ENCODE data around the gene KRTAP26-1.

KRTAP26-1 gene, protein sequence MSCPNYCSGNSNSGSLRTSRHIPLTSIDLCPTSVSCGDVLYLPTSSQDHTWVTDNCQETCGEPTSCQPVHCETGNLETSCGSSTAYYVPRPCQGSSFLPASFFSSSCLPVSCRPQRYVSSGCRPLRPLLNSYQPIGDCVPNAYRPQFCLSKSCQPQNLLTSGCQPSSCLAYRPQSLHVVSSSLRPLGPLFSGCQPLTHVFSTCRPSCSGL
- 0 reads per million in 3 experiments for total RNA-seq

DNA sequence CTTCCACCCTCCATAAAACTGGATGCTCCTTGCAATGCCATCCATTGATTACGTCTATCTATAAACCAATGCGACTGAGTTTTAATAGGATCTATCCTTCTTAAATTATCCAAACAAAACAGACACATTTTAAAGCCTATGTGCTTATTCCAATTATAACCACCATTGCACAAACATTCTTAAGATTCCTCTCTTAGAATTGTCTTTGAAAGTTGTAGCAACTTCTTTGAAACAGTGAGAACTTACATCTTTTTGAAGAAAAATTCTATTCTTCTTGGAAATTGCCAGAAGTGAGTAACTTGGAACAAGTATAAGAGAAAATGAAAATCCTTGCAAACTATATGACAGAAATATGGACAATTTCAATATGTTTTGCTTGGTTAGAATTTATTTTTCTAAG, at the start of gene KRTAP26-1:
TSS of gene KRTAP26-1 (minus strand) at position 101 of the 400 bp plus-strand sequence. CDS start 280 bp downstream, outside the sequence.
- no peak for DNase-seq

DNA sequence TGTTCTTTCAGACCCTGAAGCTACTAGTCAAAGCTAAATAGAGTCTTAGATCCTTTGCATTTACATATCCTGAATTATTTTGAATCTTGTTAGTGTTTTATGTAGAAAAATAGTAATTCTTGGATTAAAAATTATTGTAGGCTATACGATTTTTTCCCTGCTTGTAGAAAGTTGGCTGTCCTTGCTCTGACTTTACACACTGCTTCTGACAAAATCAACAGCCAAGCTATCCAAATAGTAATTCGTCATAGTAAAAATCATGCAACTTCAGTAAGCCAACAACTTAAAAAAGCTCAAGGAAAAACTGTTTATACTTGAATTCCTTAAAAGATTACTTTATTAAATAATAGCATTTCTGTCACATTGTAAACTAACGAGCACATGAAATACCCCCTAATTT, 35.8 kb upstream of the KRTAP26-1 start:
- no peak for DNase-seq

DNA sequence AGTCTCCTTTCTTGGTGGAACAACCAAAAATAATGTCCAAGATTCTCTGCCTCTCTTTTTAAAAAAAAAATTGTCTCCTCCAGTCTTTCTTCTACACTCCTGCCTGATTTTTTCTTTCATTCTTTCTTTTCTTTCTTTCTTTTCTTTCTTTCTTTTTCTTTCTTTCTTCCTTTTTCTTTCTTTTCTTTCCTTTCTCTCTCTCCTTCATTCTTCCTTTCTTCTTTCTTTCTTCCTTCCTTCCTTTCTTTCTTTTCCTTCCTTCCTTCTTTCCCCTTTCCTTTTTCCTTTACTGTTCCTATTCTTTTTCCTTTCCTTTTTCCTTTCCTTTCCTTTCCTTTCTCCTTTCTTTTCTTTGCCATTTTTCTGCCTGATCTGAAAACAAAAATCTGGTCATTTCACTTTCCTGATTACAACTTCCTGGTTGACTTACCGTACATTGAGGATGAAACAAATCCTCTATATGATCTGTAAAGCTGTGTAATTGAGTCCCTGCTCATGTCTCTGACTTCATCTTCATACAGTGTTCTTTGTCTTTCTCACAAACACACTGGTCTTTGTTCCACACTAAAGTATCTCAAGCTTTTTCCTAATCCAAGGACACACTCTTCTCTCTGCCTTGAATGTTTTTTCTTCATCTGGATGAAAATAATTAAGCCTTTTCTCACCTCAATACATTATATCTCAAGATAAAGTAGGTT, 34.3 kb upstream of the KRTAP26-1 start:
- no peak for DNase-seq

- no peak for DNase-seq
These were observed 31.4 kb upstream of the KRTAP26-1 start for GRCh38 chr21:30351534-30351933.

- DNase-seq = no peak
These were observed 29.5 kb upstream of the KRTAP26-1 start for GRCh38 chr21:30349572-30349971.

DNA sequence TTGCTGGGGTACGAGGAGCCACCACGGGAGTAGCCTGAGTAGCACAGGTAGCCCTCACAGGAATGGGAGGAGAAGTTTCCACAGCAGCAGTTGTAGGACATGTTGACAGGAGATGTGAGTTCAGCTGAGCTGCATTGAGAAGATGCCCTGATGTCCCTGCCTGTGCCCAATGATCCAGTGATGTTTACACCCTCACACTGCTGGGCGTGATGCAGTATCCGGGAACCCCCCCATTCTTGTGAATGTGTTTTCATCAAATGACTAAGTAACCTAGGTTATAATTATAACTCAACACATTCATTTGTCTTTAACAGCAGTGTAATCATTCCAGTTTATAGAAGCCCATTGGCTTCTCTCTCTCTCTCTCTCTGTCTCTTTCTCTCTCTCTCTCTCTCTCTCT, 28.4 kb upstream of the KRTAP26-1 start, which contains the start of gene KRTAP23-1:
TSS of gene KRTAP23-1 (minus strand) at position 101 of the 400 bp plus-strand sequence. CDS start at position 101, 0 bp downstream.
- no peak for DNase-seq

GRCh38 chr21:30345014-30345413, 24.9 kb upstream of the KRTAP26-1 start:
- DNase-seq = no peak

- peak; percentile 2 for DNase-seq
These were observed 20.8 kb upstream of the KRTAP26-1 start for GRCh38 chr21:30340714-30341573.

GRCh38 chr21:30338717-30339116, 18.6 kb upstream of the KRTAP26-1 start:
- DNase-seq = no peak

- DNase-seq = no peak
These were observed 17.7 kb upstream of the KRTAP26-1 start for GRCh38 chr21:30337772-30338171.

DNA sequence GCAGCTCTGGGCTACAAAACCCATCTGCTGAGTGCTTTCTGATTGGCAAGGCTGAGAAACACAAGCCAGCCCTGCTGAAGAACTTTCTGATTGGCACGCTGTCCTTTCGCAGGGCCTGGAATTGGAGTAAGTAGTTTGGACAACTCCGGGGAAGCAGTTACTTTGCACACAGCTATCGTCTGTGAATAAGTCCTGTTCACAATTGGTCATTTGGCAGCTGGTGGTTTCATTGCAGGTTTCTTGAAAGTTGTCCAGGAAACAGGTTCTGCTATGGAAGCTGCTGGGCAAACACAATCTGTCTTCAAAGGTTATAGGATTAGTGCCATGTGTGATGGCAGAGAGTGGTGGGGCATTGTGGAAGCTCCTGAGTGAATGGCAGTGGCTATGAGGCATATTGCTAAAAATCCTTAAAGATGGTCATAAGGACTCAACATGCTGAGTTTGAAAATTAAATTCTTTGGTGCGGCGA, 17.2 kb upstream of the KRTAP26-1 start, which contains the start of gene KRTAP27-1:
TSS of gene KRTAP27-1 (minus strand) at position 419 of the 469 bp plus-strand sequence. CDS start at position 393, 26 bp downstream.
- no peak for DNase-seq

DNA sequence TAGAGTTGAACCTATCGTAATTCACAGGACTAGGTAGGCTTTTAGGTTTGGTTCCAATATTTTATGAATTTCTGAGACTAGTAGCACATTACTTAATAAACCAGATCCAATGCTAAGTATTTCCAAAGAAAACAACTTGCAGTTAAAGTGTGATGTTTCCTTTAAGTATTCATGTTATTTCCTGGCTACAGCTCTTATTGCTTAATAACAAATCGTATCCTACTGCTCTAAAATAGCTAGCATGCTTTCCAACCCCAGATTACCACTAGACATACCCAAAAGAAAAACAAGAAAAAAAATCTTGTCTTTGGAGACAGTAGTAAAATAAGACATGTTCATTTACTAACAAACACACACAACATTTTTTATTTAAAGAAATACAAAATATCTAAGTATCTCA, 16.5 kb upstream of the KRTAP26-1 start:
- no peak for DNase-seq

DNA sequence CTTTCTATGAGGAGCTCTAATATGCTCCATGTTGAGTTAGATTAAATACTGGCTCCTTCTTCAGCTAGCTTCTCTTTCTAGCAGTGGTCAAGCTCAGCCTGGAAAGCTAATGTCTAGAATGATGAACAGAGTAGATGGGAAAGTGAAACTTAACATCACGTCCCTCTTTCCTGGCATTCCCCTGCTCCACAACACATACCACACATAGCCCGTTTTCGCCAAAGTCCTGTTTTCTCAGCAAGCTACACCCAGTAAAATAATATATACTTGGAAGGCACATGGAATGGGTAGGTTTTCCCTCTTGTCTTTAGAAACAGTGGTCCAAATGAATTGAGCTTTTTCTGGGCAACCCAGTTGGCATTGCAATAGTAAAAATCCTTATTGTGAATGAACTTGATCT, 13.6 kb upstream of the KRTAP26-1 start:
- DNase-seq = no peak

DNA sequence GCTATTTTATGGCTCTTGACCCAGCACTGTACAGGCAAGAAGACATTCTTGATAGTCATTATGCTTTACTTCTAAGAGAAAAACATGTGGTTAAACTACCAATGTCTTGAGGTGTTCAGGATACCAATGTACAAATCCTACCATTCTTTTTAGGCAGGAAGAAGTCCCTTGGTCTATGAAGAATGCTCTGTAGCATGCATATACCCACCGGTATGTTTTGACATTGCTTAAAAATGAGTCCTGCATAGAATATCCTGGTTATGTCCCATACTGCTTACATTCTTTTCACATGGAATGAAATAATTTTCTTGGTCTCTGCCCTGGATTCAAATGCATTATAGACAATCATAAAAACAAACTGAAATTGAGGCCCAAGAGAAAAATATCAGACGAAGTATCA, 12.6 kb upstream of the KRTAP26-1 start:
- DNase-seq = no peak

GRCh38 chr21:30329203-30329875, 9.2 kb upstream of the KRTAP26-1 start:
- no peak for DNase-seq

DNA sequence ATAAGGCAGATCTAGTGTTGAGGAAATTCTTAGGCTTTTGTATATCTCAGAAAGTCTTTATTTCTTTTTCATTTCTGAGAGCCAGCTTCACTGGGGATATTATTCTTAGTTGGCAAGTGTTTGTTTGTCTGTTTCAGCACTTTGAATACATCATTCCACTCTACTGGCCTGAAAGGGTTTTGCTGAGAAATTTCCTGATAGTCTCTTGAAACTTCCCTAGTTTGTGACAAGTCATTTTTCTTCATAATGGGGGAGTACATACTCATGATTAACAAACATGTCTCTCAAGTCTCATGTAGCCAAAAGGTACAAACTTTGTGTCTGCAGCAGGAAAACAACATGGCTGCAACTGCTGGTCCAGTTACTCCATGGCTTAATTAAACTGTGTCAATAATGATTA, 6.3 kb upstream of the KRTAP26-1 start:
- no peak for DNase-seq

- no peak for DNase-seq
These were observed 4.4 kb downstream of the KRTAP26-1 start for GRCh38 chr21:30315701-30316100.

DNA sequence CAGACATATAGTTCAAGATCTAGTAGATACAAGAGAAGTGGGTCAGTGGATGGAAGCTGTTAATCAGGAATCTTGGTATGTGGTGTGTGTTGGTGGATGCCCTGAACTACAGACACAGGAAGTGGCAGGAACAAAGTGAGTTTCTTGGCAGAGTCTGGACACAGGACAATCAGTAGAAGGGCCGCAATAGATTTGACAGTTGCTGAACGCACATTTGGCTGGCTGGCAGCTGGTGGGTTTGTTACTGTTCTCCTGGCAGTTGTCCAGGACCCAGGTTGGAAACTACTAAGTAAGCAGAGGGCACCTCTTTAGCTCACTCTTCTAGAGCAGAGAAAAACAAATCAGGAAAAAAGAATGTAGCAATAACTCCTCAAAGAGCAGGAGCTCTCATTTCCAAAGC, 13.2 kb downstream of the KRTAP26-1 start:
- no peak for DNase-seq

GRCh38 chr21:30305136-30305535, 15.0 kb downstream of the KRTAP26-1 start:
- no peak for DNase-seq

DNA sequence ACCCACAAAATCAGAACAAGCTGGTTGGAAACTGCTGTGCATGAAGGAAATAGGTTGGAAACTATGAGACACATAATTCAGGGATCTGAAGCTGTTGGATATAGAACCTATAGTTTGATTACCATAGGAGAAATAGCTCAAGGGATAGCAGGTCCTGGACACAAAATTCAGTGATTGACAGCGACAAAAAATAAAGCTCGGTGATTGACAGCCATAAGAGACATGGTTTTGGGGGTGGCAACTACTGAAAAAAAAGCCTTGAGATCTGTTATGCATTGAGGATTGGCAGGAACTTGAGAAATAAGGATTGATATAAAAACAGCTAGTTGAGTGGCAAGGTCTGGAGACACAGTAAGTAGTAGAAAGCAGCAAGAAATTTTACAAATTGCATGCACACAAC, 30.9 kb downstream of the KRTAP26-1 start, which contains the start of gene KRTAP25-1:
TSS of gene KRTAP25-1 (minus strand) at position 300 of the 400 bp plus-strand sequence. CDS start at position 276, 24 bp downstream.
- DNase-seq = no peak

DNA sequence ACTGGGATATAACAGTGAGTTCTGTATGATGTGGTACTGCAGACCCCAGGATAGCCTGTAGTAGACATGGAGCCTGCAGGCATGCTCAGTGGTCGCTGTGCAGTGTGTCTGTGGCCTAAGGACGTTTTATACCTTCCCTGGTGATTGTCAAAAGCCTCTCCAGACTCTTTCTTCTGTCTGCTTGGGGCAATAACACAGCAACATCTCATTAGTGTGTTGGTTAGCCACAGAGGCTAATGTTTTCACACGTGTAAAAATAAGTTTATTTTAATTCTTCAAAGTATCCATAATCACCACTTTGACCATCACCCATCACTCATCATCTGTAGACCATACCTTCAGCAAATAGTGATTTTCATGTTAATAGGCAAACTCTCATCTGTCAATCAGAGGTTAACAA, 37.3 kb downstream of the KRTAP26-1 start, which contains the start of gene KRTAP24-1:
TSS of gene KRTAP24-1 (minus strand) at position 101 of the 400 bp plus-strand sequence. CDS start at position 83, 18 bp downstream.
- DNase-seq = no peak

- DNase-seq = no peak
These were observed 48.5 kb downstream of the KRTAP26-1 start for GRCh38 chr21:30271611-30272010.

All from central memory CD4-positive, alpha-beta T cell (primary cell).